ENCODE measurements around the gene METTL26. TPM values are rescaled to one million over a fixed set of nuclear protein-coding genes. Genes with fewer than 3 reads are reported as not detected.

METTL26 gene
- total and polyA plus RNA-seq, 2 of the 8 experiments (the other 6 are each of a cell fraction or from before 2014, with no cell fraction given) = 100 to 186 TPM

DNA sequence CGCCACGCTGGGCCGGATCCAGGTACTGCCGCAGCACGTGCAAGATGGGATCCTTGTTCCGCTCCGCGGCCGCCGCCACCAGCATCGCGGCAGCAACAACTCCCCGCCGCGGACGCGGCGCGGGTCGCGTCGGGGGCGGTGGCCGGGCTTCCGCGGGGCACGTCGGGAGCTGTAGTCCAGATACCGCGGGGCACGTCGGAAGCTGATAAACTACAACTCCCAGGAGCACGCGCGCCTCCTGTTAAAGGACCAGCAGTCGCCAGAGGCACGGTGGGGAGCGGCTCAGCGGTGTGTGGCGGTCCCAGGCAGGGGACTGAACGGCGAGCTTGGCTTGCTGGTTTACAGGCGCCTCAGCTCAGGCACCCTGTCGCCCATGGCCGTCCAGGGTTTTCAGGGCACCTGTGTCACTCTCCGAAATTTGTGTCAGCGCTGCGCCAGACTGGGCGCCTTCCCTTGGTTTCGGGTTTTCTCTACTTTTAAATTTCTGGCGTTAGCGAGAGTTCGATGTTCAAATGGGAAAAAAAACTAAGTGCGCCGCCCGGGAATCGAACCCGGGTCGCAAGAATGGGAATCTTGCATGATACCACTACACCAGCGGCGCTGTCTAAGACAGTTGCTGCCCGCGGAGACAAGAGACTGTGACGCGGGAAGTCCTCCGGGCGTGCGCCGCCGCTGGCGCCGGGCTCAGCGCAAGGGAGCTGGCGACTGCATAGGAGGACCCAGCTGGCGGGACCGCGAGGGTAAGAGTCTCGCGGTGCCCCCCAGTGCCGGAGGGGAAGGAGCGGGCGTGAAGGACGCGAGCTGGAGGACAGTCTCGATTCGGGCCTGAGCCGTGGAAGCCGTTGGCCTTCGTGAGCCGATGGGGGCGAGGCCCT is at the start of gene METTL26 (continued):
- TF ChIP-seq GTF2F1 (IDR thresholded peaks at IDR 0.05; ENCODE audit: borderline replicate concordance, low read depth, low read length) (0 out of 2 replicates have a peak, but pooled peaks have one; percentile 43), CHD2 (IDR thresholded peaks at IDR 0.05; ENCODE audit: low read length) (peak; percentile 75; the same call in 1 of the 2 replicates), SAP30 (IDR thresholded peaks at IDR 0.05; ENCODE audit: insufficient read depth, insufficient replicate concordance, low read length) (peak; percentile 74), FOSL1 (IDR thresholded peaks at IDR 0.05; ENCODE audit: insufficient read depth, low read depth, low read length) (no peak), EGR1 (IDR thresholded peaks at IDR 0.05; ENCODE audit: borderline replicate concordance, low read depth, low read length) (peak; percentile 39; the same call in 1 of the 2 replicates), CREB1 (IDR thresholded peaks at IDR 0.05) (peak; percentile 67; the same call in 1 of the 2 replicates), KDM5A (IDR thresholded peaks at IDR 0.05; ENCODE audit: low read length) (no peak), POU5F1 (IDR thresholded peaks at IDR 0.05; ENCODE audit: low read depth, low read length) (no peak; the same call in 1 of the 2 replicates), PHF8 (conservative IDR thresholded peaks at IDR 0.05; ENCODE audit: low read depth, low read length) (peak; percentile 65), RBBP5 (IDR thresholded peaks at IDR 0.05; ENCODE audit: borderline replicate concordance, low read depth, low read length) (peak; percentile 99), SRF (IDR thresholded peaks at IDR 0.05; ENCODE audit: low read depth, low read length) (no peak), SIX5 (IDR thresholded peaks at IDR 0.05; ENCODE audit: low read depth, low read length) (peak; percentile 81), POLR2A (IDR thresholded peaks at IDR 0.05; ENCODE audit: control extremely low read depth in 1 of 2, low read depth in 2 of 2, low read length in 2 of 2) (peak in 1 of 2 experiments; percentile 51; a peak in 2 of 3 replicates), SIN3A (conservative IDR thresholded peaks at IDR 0.05 in 1 of 2, IDR thresholded peaks at IDR 0.05 in 1 of 2; ENCODE audit: low read depth in 1 of 2, low read length in 2 of 2) (peak; percentile 65 to 73; a peak in 3 of 4 replicates), KDM4A (IDR thresholded peaks at IDR 0.05; ENCODE audit: low read depth, low read length, severe bottlenecking) (peak; percentile 70), ASH2L (IDR thresholded peaks at IDR 0.05; ENCODE audit: low read length) (peak; percentile 97), GABPA (IDR thresholded peaks at IDR 0.05; ENCODE audit: borderline replicate concordance, insufficient read depth, low read length) (peak; percentile 61; the same call in 1 of the 2 replicates), RFX5 (IDR thresholded peaks at IDR 0.05; ENCODE audit: borderline replicate concordance, low read depth, low read length) (no peak), TAF1 (IDR thresholded peaks at IDR 0.05; ENCODE audit: low read depth, low read length) (peak; percentile 64), RXRA (IDR thresholded peaks at IDR 0.05; ENCODE audit: insufficient read depth, low read depth, low read length) (no peak), HDAC2 (IDR thresholded peaks at IDR 0.05; ENCODE audit: borderline replicate concordance in 1 of 2, low read depth in 2 of 2, low read length in 2 of 2) (0 out of 4 replicates have a peak, but pooled peaks of 1 of the 2 experiments have one; percentile 17), CEBPB (IDR thresholded peaks at IDR 0.05; ENCODE audit: low read depth, low read length) (peak; percentile 69; the same call in 1 of the 2 replicates)
- TF ChIP-seq, protein P1, sequence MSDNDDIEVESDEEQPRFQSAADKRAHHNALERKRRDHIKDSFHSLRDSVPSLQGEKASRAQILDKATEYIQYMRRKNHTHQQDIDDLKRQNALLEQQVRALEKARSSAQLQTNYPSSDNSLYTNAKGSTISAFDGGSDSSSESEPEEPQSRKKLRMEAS (IDR thresholded peaks at IDR 0.05) = peak; percentile 94

Measured in H1 (cell line).